SK-N-SH (cell line): ENCODE data around the gene INPP5K. TPM values are rescaled to one million over a fixed set of nuclear protein-coding genes. Genes with fewer than 3 reads are reported as not detected.

Source experiments
- CTCF ChIA-PET: fragments of 300-600, 350-600 bp; formaldehyde crosslinking; extraction: SDS; loops from one replicate; lab custom pipeline; 2021; lab: Yijun Ruan, JAX
- POLR2A ChIA-PET: fragments of 350-600 bp; sonication (Branson Sonifier 250); formaldehyde crosslinking; extraction: SDS; loops from one replicate; lab custom pipeline; 2020; ENCODE audit warnings: antibody characterized with exemption, inconsistent platforms; lab: Yijun Ruan, JAX
- DNase-seq: peaks from one replicate; pipeline ENCODE4 v3.0.0; 2012
- H2AFZ ChIP-seq: fragments of 200-600 bp; sonication (generic); 2 replicates; pipeline ENCODE4 v1.8.1; 2016; ENCODE audit warnings: antibody characterized with exemption, mild to moderate bottlenecking, low read depth
- H3F3A ChIP-seq: fragments of 200-600 bp; sonication (generic); replicated peaks from 2 replicates; pipeline ENCODE3; 2016; ENCODE audit warnings: antibody characterized with exemption, mild to moderate bottlenecking; ENCODE audit not compliant: insufficient read depth
- H3K27ac ChIP-seq, 2 experiments: fragments of 200-500 bp in 1 of 2; fragments of 200-600 bp in 1 of 2; sonication (Bioruptor generic) in 1 of 2; sonication (generic), shearing (Covaris generic) in 1 of 2; 2 replicates each; pipeline versions ENCODE4 v1.5.1 to v1.6.1; 2014 to 2016; ENCODE audit warnings: low read depth in 2 of 2, inconsistent platforms in 1 of 2, low read length in 1 of 2, mild to moderate bottlenecking in 1 of 2, mixed read lengths in 1 of 2
- H3K27me3 ChIP-seq: fragments of 200-600 bp; sonication (generic), shearing (Covaris generic); 2 replicates; pipeline ENCODE4 v1.6.1; 2016; ENCODE audit warnings: mixed run types; ENCODE audit not compliant: insufficient read depth
- H3K36me3 ChIP-seq, 2 experiments: fragments of 200-500 bp in 1 of 2; fragments of 200-600 bp in 1 of 2; sonication (Bioruptor generic) in 1 of 2; sonication (generic) in 1 of 2; replicated peaks in 1 of 2; 2 replicates each; pipeline versions ENCODE3 to v1.5.1; 2014 to 2016; ENCODE audit warnings: low read length in 1 of 2, mild to moderate bottlenecking in 1 of 2; ENCODE audit not compliant: insufficient read depth in 2 of 2, control insufficient read depth in 1 of 2
- H3K4me1 ChIP-seq, 2 experiments: fragments of 200-500 bp in 1 of 2; fragments of 200-600 bp in 1 of 2; sonication (Bioruptor generic) in 1 of 2; sonication (generic), shearing (Covaris generic) in 1 of 2; 2 replicates each; pipeline versions ENCODE4 v1.5.1 to v1.6.1; 2014 to 2016; ENCODE audit warnings: low read depth in 1 of 2, low read length in 1 of 2, mixed run types in 1 of 2; ENCODE audit not compliant: insufficient read depth in 2 of 2, control insufficient read depth in 1 of 2
- H3K4me2 ChIP-seq: fragments of 200-600 bp; sonication (generic), shearing (Covaris generic); 2 replicates; pipeline ENCODE4 v1.6.1; 2017; ENCODE audit warnings: mixed run types
- H3K4me3 ChIP-seq, 2 experiments: fragments of 200-500 bp in 1 of 2; fragments of 200-600 bp in 1 of 2; sonication (Bioruptor generic) in 1 of 2; sonication (generic), shearing (Covaris generic) in 1 of 2; 2 replicates each; pipeline versions ENCODE4 v1.5.1 to v1.8.1; 2014 to 2016; ENCODE audit warnings: low read depth in 2 of 2, inconsistent platforms in 1 of 2, low read length in 1 of 2, mild to moderate bottlenecking in 1 of 2, mixed read lengths in 1 of 2, moderate library complexity in 1 of 2
- H3K79me2 ChIP-seq: fragments of 200-600 bp; sonication (generic); 2 replicates; pipeline ENCODE4 v1.8.1; 2017; ENCODE audit warnings: mild to moderate bottlenecking; ENCODE audit not compliant: insufficient read depth
- H3K9ac ChIP-seq: fragments of 200-600 bp; sonication (generic); 2 replicates; pipeline ENCODE4 v1.6.1; 2017; ENCODE audit warnings: mixed run types
- H3K9me2 ChIP-seq: fragments of 200-600 bp; sonication (generic); 2 replicates; pipeline ENCODE4 v1.6.1; 2017; ENCODE audit warnings: mixed run types
- H3K9me3 ChIP-seq: fragments of 200-600 bp; sonication (generic); 2 replicates; pipeline ENCODE4 v1.6.1; 2017; ENCODE audit warnings: mixed run types, mild to moderate bottlenecking, moderate library complexity
- H4K20me1 ChIP-seq: fragments of 200-600 bp; sonication (generic); 2 replicates; pipeline ENCODE4 v1.6.1; 2017; ENCODE audit warnings: mild to moderate bottlenecking, mixed run types; ENCODE audit not compliant: insufficient read depth
- CTCF ChIP-seq: fragments of 200-600 bp; sonication (generic); IDR thresholded peaks from 2 replicates; pipeline ENCODE4 v1.6.1; 2017; ENCODE audit warnings: antibody characterized with exemption, mild to moderate bottlenecking, moderate library complexity
- FOXJ3 ChIP-seq: sonication (generic); formaldehyde crosslinking; IDR thresholded peaks from 2 replicates; pipeline ENCODE4 v1.5.1; 2020; ENCODE audit warnings: mild to moderate bottlenecking, missing genetic modification reagents
- JUND ChIP-seq: IDR thresholded peaks from 2 replicates; pipeline ENCODE4 v1.4.0; 2012
- NRF1 ChIP-seq: IDR thresholded peaks from 2 replicates; pipeline ENCODE4 v1.6.1; 2012; ENCODE audit warnings: low read depth, mild to moderate bottlenecking, low read length
- RXRA ChIP-seq: IDR thresholded peaks from 2 replicates; pipeline ENCODE4 v1.4.0; 2012; ENCODE audit warnings: low read depth, mild to moderate bottlenecking, borderline replicate concordance
- SIN3A ChIP-seq: IDR thresholded peaks from 2 replicates; pipeline ENCODE4 v1.6.1; 2012; ENCODE audit warnings: low read depth, mild to moderate bottlenecking, low read length, moderate library complexity, borderline replicate concordance
- TAF1 ChIP-seq: IDR thresholded peaks from 2 replicates; pipeline ENCODE4 v1.6.1; 2012; ENCODE audit warnings: low read depth, mild to moderate bottlenecking, low read length, moderate library complexity, borderline replicate concordance
- TCF12 ChIP-seq: IDR thresholded peaks from 2 replicates; pipeline ENCODE4 v1.4.0; 2012
- TEAD4 ChIP-seq: IDR thresholded peaks from 2 replicates; pipeline ENCODE4 v1.4.0; 2012; ENCODE audit warnings: mild to moderate bottlenecking, borderline replicate concordance; ENCODE audit not compliant: insufficient read depth
- USF2 ChIP-seq: fragments of 150-350 bp; IDR thresholded peaks from 2 replicates; pipeline ENCODE4 v1.6.1; 2017; ENCODE audit warnings: antibody characterized with exemption, low read length, low read depth, borderline replicate concordance
- WGBS: methylation state at CpG from one replicate; pipeline ENCODE4 v1.1.6; 2017; ENCODE audit warnings: low lambda C conversion rate; 5-methylcytosine and 5-hydroxymethylcytosine counted together
- polyA plus RNA-seq, 3 experiments: library from polyadenylated mRNA; depleted of rRNA; stranded (reverse); fragments of >200 nt; gene quantifications; 2 replicates each; pipeline ENCODE4 v1.2.3, GENCODE V29; 2012

The INPP5K gene
- polyA plus RNA-seq, 1 of the 3 experiments (the other 2 are of a cell fraction), result 26.2 TPM

- no peaks in the 10 kb centered on the region for H3K27me3 ChIP-seq
- no peaks in the 10 kb centered on the region for H3K9me2 ChIP-seq
- TF ChIP-seq FOXJ3 (CRISPR knock-in tag), result no peak
- no peak for TF ChIP-seq TEAD4
- no peak for TF ChIP-seq RXRA
- no peak for TF ChIP-seq NRF1
- TF ChIP-seq TAF1, result no peak
- TF ChIP-seq TCF12, result no peak
- TF ChIP-seq, all 33 proteins: peak for 0
- Histone ChIP-seq H3K4me3 (no peak overlapping the region), H3K4me2 (no peak overlapping the region), H3K27ac (no peak overlapping the region), H3K4me1 (no peaks in the 10 kb centered on the region), H3K79me2 (no peaks in the 10 kb centered on the region; the same call in 1 of the 2 replicates), H3K36me3 (peaks cover 35 to 39% of the 10 kb centered on the region in 2 experiments), H3F3A (no peaks in the 10 kb centered on the region), H3K9me3 (no peaks in the 10 kb centered on the region), H2AFZ (no peak overlapping the region), H3K9ac (no peak overlapping the region), H4K20me1 (no peaks in the 10 kb centered on the region)
- CTCF ChIA-PET, result interaction anchor here (1.6 kb wide), 1 partner anchor 13 kb away, joined by 3 read pairs; no protein-coding TSS in a partner anchor
- POLR2A ChIA-PET, result no interaction called here
- 91% methylated on average over 29 of the region's 31 CpGs for WGBS
- no peak for DNase-seq
Observed at GRCh38 chr17:1474402-1475189, 41.8 kb downstream of the INPP5K start.

DNA sequence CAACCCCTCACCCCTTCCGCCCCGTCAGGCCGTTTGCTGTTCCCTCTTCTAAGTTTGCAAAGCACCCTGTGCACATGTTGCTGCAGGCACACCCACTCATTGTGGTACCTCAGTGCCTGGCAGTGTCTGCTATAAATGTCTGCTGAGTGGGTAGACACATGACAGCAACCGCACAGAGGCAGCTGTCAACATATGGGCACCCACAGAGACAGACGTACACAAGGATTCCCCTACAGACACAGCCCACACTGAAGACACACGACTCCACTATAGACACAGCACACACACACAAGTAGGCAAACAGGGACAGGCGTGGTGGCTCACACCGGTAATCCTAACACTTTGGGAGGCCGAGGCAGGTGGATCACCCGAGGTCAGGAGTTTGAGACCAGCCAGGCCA, 42.6 kb downstream of the INPP5K start:
- H3K4me3 ChIP-seq, result no peak overlapping the region
- TF ChIP-seq SIN3A (no peak), USF2 (no peak), JUND (no peak), CTCF (no peak)
- TF ChIP-seq, all 33 proteins: peak for 0
- Histone ChIP-seq H3K9me2 (no peaks in the 10 kb centered on the region), H3K36me3 (peaks cover 35 to 45% of the 10 kb centered on the region in 2 experiments), H3K79me2 (no peaks in the 10 kb centered on the region; the same call in 1 of the 2 replicates), H3K4me2 (no peak overlapping the region), H3K27ac (no peak overlapping the region), H3K9me3 (no peaks in the 10 kb centered on the region), H2AFZ (no peak overlapping the region), H3F3A (no peaks in the 10 kb centered on the region), H3K27me3 (no peaks in the 10 kb centered on the region), H3K4me1 (no peaks in the 10 kb centered on the region), H4K20me1 (no peaks in the 10 kb centered on the region), H3K9ac (no peak overlapping the region)
- 90% methylated on average over 10 of the region's 10 CpGs for WGBS
- POLR2A ChIA-PET, result no interaction called here
- CTCF ChIA-PET, result interaction anchor here (1.6 kb wide), 1 partner anchor 14 kb away, joined by 3 read pairs; no protein-coding TSS in a partner anchor
- no peak for DNase-seq
